GM10266 (cell line): ENCODE measurements around the gene PBX4.
"Not testable (repeated sequence)": the region's sequence is repeated elsewhere in the genome, so short reads cannot be mapped to it uniquely, and the experiment has no call there.

Experiments
- DNase-seq: peaks from one replicate; pipeline ENCODE4 v3.0.0; 2012; ENCODE audit errors: extremely low spot score
- CTCF ChIP-seq: IDR thresholded peaks from 2 replicates; pipeline ENCODE4 v1.5.1; 2012; ENCODE audit warnings: mild to moderate bottlenecking, low read depth; ENCODE audit not compliant: control insufficient read depth, insufficient read depth; ENCODE audit errors: missing control alignments

PBX4 gene

GRCh38 chr19:19602713-19603324 is 15.7 kb downstream of the PBX4 start:
- DNase-seq: no peak
- no peak for TF ChIP-seq CTCF

- DNase-seq: no peak
- no peak for TF ChIP-seq CTCF
Observed at GRCh38 chr19:19602136-19602712, 16.3 kb downstream of the PBX4 start.

GRCh38 chr19:19600793-19601330 is 17.6 kb downstream of the PBX4 start:
- no peak for TF ChIP-seq CTCF
- no peak for DNase-seq

- DNase-seq: not testable (repeated sequence)
Observed at GRCh38 chr19:19598728-19599451, 19.6 kb downstream of the PBX4 start.

GRCh38 chr19:19597809-19598306 is 20.6 kb downstream of the PBX4 start:
- TF ChIP-seq CTCF: no peak
- DNase-seq: peak; percentile 64

GRCh38 chr19:19595171-19595701 is 23.3 kb downstream of the PBX4 start:
- DNase-seq: no peak
- no peak for TF ChIP-seq CTCF

- no peak for DNase-seq
- TF ChIP-seq CTCF: no peak
Observed at GRCh38 chr19:19594381-19594780, 24.1 kb downstream of the PBX4 start.
